H9 (cell line): ENCODE results near the gene MZB1. TPM values are rescaled to one million over a fixed set of nuclear protein-coding genes. Genes with fewer than 3 reads are reported as not detected.

Experiments used
- DNase-seq: peaks from one replicate; pipeline ENCODE4 v3.0.0-alpha.2; 2017
- H2AFZ ChIP-seq: one replicate; pipeline ENCODE4 v1.6.1; 2013; ENCODE audit warnings: mild to moderate bottlenecking, low read length, control low read depth, moderate library complexity
- H2AK5ac ChIP-seq: 2 replicates; pipeline ENCODE4 v1.6.1; 2013; ENCODE audit warnings: low read length, control low read depth, mixed read lengths; ENCODE audit not compliant: insufficient read length
- H2BK120ac ChIP-seq: one replicate; pipeline ENCODE4 v1.6.1; 2013; ENCODE audit warnings: low read depth, mild to moderate bottlenecking, low read length, control low read depth, inconsistent platforms; ENCODE audit not compliant: poor library complexity, severe bottlenecking
- H2BK12ac ChIP-seq: 2 replicates; pipeline ENCODE4 v1.6.1; 2013; ENCODE audit warnings: low read length, control low read depth, mixed read lengths, low read depth; ENCODE audit not compliant: insufficient read length
- H2BK15ac ChIP-seq: 2 replicates; pipeline ENCODE4 v1.6.1; 2013; ENCODE audit warnings: low read depth, low read length, control low read depth
- H2BK20ac ChIP-seq: one replicate; pipeline ENCODE4 v1.6.1; 2013; ENCODE audit warnings: low read depth, mild to moderate bottlenecking, low read length, control low read depth, inconsistent platforms; ENCODE audit not compliant: poor library complexity, severe bottlenecking
- H2BK5ac ChIP-seq: 2 replicates; pipeline ENCODE4 v1.6.1; 2013; ENCODE audit warnings: low read length, control low read depth, mixed read lengths; ENCODE audit not compliant: insufficient read length
- H3K14ac ChIP-seq: 2 replicates; pipeline ENCODE4 v1.6.1; 2013; ENCODE audit warnings: low read length, control low read depth; ENCODE audit not compliant: insufficient read depth
- H3K18ac ChIP-seq: 2 replicates; pipeline ENCODE4 v1.6.1; 2013; ENCODE audit warnings: low read depth, mild to moderate bottlenecking, mixed read lengths, low read length, control low read depth; ENCODE audit not compliant: insufficient read length
- H3K23ac ChIP-seq: 2 replicates; pipeline ENCODE4 v1.6.1; 2013; ENCODE audit warnings: low read length, control low read depth, mixed read lengths, low read depth; ENCODE audit not compliant: insufficient read length
- H3K23me2 ChIP-seq: 2 replicates; pipeline ENCODE4 v1.6.1; 2013; ENCODE audit warnings: low read depth, mild to moderate bottlenecking, mixed read lengths, low read length, control low read depth; ENCODE audit not compliant: insufficient read length, poor library complexity, severe bottlenecking
- H3K27ac ChIP-seq: 2 replicates; pipeline ENCODE4 v1.5.1; 2013; ENCODE audit warnings: low read length, control low read depth, mixed read lengths, low read depth; ENCODE audit not compliant: insufficient read length
- H3K27me3 ChIP-seq: 2 replicates; pipeline ENCODE4 v1.6.1; 2013; ENCODE audit warnings: low read length, control low read depth, inconsistent platforms; ENCODE audit not compliant: insufficient read depth
- H3K4ac ChIP-seq: 2 replicates; pipeline ENCODE4 v1.6.1; 2013; ENCODE audit warnings: low read depth, mild to moderate bottlenecking, control low read depth, inconsistent platforms, low read length, moderate library complexity
- H3K4me1 ChIP-seq: 2 replicates; pipeline ENCODE4 v1.6.1; 2013; ENCODE audit warnings: low read length, control low read depth, inconsistent platforms; ENCODE audit not compliant: insufficient read depth
- H3K4me2 ChIP-seq: 2 replicates; pipeline ENCODE4 v1.6.1; 2013; ENCODE audit warnings: low read length, control low read depth, mixed read lengths; ENCODE audit not compliant: insufficient read length, insufficient read depth
- H3K56ac ChIP-seq: 2 replicates; pipeline ENCODE4 v1.6.1; 2013; ENCODE audit warnings: low read depth, mild to moderate bottlenecking, mixed read lengths, low read length, control low read depth; ENCODE audit not compliant: insufficient read length
- H3K79me1 ChIP-seq: 2 replicates; pipeline ENCODE4 v1.6.1; 2013; ENCODE audit warnings: low read depth, mild to moderate bottlenecking, moderate library complexity, low read length, control low read depth, inconsistent platforms; ENCODE audit not compliant: insufficient read depth, poor library complexity, severe bottlenecking
- H3K79me2 ChIP-seq: 2 replicates; pipeline ENCODE4 v1.6.1; 2013; ENCODE audit warnings: low read length, control low read depth, inconsistent platforms; ENCODE audit not compliant: insufficient read depth
- H3K9ac ChIP-seq: 2 replicates; pipeline ENCODE4 v1.6.1; 2013; ENCODE audit warnings: low read length, control low read depth, mixed read lengths; ENCODE audit not compliant: insufficient read length; ENCODE audit errors: extremely low read depth
- H3K9me3 ChIP-seq: one replicate; pipeline ENCODE4 v1.6.1; 2013; ENCODE audit warnings: low read depth, low read length, inconsistent platforms; ENCODE audit not compliant: control insufficient read depth
- H3T11ph ChIP-seq: one replicate; pipeline ENCODE4 v1.6.1; 2013; ENCODE audit warnings: mild to moderate bottlenecking, low read length, control low read depth, inconsistent platforms
- H4K20me1 ChIP-seq: one replicate; pipeline ENCODE4 v1.6.1; 2013; ENCODE audit not compliant: control insufficient read depth, insufficient read length, insufficient read depth
- H4K5ac ChIP-seq: 2 replicates; pipeline ENCODE4 v1.6.1; 2013; ENCODE audit warnings: low read depth, mild to moderate bottlenecking, mixed read lengths, low read length, control low read depth; ENCODE audit not compliant: insufficient read length
- H4K8ac ChIP-seq: replicated peaks from 2 replicates; pipeline ENCODE4 v1.6.1; 2013; ENCODE audit warnings: low read length, control low read depth, mixed read lengths, low read depth; ENCODE audit not compliant: insufficient read length
- H4K91ac ChIP-seq: 2 replicates; pipeline ENCODE4 v1.6.1; 2013; ENCODE audit warnings: low read depth, mild to moderate bottlenecking, moderate library complexity, mixed read lengths, low read length, control low read depth; ENCODE audit not compliant: insufficient read length
- H3K27ac Mint-ChIP-seq, 3 experiments: 2 replicates in 2 of 3; 3 replicates in 1 of 3; pipeline ENCODE4 v1.8.0; 2020 to 2021; ENCODE audit warnings: mixed read lengths in 3 of 3, mild to moderate bottlenecking in 1 of 3, moderate library complexity in 1 of 3
- H3K27me3 Mint-ChIP-seq: 2 replicates; pipeline ENCODE4 v1.8.0; 2021; ENCODE audit warnings: low read depth, mild to moderate bottlenecking, moderate library complexity, mixed read lengths
- H3K36me3 Mint-ChIP-seq, 3 experiments: 2 replicates in 2 of 3; 3 replicates in 1 of 3; pipeline ENCODE4 v1.8.0; 2020 to 2021; ENCODE audit warnings: low read depth in 3 of 3, mixed read lengths in 3 of 3; ENCODE audit not compliant: insufficient read depth in 1 of 3
- H3K4me1 Mint-ChIP-seq, 2 experiments: 2 replicates each; pipeline ENCODE4 v1.8.0; 2020; ENCODE audit warnings: mixed read lengths in 2 of 2
- H3K4me3 Mint-ChIP-seq, 2 experiments: 2 replicates in 1 of 2; 3 replicates in 1 of 2; pipeline ENCODE4 v1.8.0; 2020 to 2021; ENCODE audit warnings: mild to moderate bottlenecking in 2 of 2, mixed read lengths in 2 of 2, moderate library complexity in 1 of 2
- H3K9me3 Mint-ChIP-seq, 2 experiments: 2 replicates in 1 of 2; 3 replicates in 1 of 2; pipeline ENCODE4 v1.8.0; 2020; ENCODE audit warnings: mild to moderate bottlenecking in 2 of 2, mixed read lengths in 2 of 2, moderate library complexity in 1 of 2
- WGBS: extraction: QIAGEN DNeasy Blood & Tissue Kit; methylation state at CpG from one replicate; pipeline ENCODE4 v1.1.7; 2013; ENCODE audit warnings: missing lambda C conversion rate, low lambda C conversion rate, mixed read lengths; ENCODE audit not compliant: insufficient read length; ENCODE audit errors: extremely low coverage; 5-methylcytosine and 5-hydroxymethylcytosine counted together
- total RNA-seq: library from RNA; stranded (reverse); gene quantifications from 2 replicates; pipeline ENCODE4 v1.2.1, GENCODE V29; 2021
- TF ChIP-seq, protein P1 (sequence below): fragments of 200-600 bp; sonication (generic); conservative IDR thresholded peaks from 3 replicates; pipeline ENCODE4 v1.8.0; 2021; ENCODE audit warnings: antibody characterized with exemption, mild to moderate bottlenecking

Gene MZB1
- total RNA-seq, 1 experiment from 2014 or later, result 0.31 TPM

- Histone ChIP-seq H3K4me2 (no peak overlapping the region), H3K14ac (no peak overlapping the region), H3K27ac (no peak overlapping the region), H3K23ac (no peak overlapping the region), H4K20me1 (no peaks in the 10 kb centered on the region), H3T11ph (no peak overlapping the region), H3K9me3 (no peaks in the 10 kb centered on the region), H3K79me2 (no peaks in the 10 kb centered on the region), H2BK5ac (no peak overlapping the region), H2BK15ac (no peak overlapping the region), H3K4me1 (no peaks in the 10 kb centered on the region), H3K23me2 (no peaks in the 10 kb centered on the region), H2AK5ac (no peak overlapping the region), H3K27me3 (no peaks in the 10 kb centered on the region), H2AFZ (no peak overlapping the region), H3K56ac (no peak overlapping the region), H2BK20ac (no peak overlapping the region), H3K4ac (no peak overlapping the region), H3K79me1 (no peaks in the 10 kb centered on the region), H3K18ac (no peak overlapping the region), H4K8ac (no peak overlapping the region), H3K9ac (no peak overlapping the region), H4K91ac (no peak overlapping the region), H4K5ac (no peak overlapping the region), H2BK120ac (no peak overlapping the region), H2BK12ac (no peak overlapping the region)
- Mint-ChIP-seq H3K4me1 (peaks cover 3 to 7% of the 10 kb centered on the region in 2 experiments; a peak in 3 of 4 replicates), H3K9me3 (no peaks in the 10 kb centered on the region), H3K4me3 (no peak overlapping the region), H3K36me3 (peaks cover 0 to 40% (median 32%) of the 10 kb centered on the region in 3 experiments; a peak in 5 of 7 replicates), H3K27me3 (no peaks in the 10 kb centered on the region; the same call in 1 of the 2 replicates), H3K27ac (no peak overlapping the region)
- no peak for DNase-seq
- TF ChIP-seq, protein P1, sequence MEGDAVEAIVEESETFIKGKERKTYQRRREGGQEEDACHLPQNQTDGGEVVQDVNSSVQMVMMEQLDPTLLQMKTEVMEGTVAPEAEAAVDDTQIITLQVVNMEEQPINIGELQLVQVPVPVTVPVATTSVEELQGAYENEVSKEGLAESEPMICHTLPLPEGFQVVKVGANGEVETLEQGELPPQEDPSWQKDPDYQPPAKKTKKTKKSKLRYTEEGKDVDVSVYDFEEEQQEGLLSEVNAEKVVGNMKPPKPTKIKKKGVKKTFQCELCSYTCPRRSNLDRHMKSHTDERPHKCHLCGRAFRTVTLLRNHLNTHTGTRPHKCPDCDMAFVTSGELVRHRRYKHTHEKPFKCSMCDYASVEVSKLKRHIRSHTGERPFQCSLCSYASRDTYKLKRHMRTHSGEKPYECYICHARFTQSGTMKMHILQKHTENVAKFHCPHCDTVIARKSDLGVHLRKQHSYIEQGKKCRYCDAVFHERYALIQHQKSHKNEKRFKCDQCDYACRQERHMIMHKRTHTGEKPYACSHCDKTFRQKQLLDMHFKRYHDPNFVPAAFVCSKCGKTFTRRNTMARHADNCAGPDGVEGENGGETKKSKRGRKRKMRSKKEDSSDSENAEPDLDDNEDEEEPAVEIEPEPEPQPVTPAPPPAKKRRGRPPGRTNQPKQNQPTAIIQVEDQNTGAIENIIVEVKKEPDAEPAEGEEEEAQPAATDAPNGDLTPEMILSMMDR, result no peak
- no CpG with 5 or more reads among the region's 6 CpGs for WGBS
Observed at GRCh38 chr5:139413963-139414362, 24.2 kb upstream of the MZB1 start.
